ENCODE results near the gene ANGEL1. TPM values are rescaled to one million over a fixed set of nuclear protein-coding genes. Genes with fewer than 3 reads are reported as not detected.
A peak's percentile ranks its signal among the peaks of the same experiment; 100 is the strongest.

Gene ANGEL1
- total RNA-seq, 1 donor from 2014 or later: 15.9 TPM

DNA sequence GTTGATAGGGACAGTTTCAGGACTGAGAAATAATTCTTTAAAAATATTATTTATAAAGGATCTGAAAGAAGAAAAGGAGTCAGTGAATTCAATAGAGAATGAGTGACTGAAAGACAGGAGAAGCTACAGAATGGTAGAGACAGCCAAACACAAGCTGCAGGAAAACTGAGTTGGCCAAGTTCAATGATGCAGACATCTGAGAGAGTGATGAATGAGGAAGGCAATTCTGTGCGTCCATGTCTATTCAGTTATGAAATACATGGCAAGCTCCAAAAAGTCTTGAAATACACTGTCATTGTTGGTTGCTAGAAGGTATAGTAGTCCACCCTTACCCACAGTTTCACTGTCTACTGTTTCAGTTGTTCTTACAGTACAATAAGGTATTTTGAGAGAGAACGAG, 20.3 kb upstream of the ANGEL1 start:
- DNase-seq (ENCODE audit: low spot score): no peak
- Mint-ChIP-seq H3K4me3 (ENCODE audit: low read depth) (no peak overlapping the region), H3K27ac (no peak overlapping the region), H3K9me3 (no peaks in the 10 kb centered on the region), H3K27me3 (ENCODE audit: low read depth) (peaks cover 13% of the 10 kb centered on the region), H3K36me3 (ENCODE audit: low read depth) (no peaks in the 10 kb centered on the region), H3K4me1 (ENCODE audit: low read depth) (no peaks in the 10 kb centered on the region)
- intact Hi-C loops (cut with micrococcal nuclease): no loop called here

DNA sequence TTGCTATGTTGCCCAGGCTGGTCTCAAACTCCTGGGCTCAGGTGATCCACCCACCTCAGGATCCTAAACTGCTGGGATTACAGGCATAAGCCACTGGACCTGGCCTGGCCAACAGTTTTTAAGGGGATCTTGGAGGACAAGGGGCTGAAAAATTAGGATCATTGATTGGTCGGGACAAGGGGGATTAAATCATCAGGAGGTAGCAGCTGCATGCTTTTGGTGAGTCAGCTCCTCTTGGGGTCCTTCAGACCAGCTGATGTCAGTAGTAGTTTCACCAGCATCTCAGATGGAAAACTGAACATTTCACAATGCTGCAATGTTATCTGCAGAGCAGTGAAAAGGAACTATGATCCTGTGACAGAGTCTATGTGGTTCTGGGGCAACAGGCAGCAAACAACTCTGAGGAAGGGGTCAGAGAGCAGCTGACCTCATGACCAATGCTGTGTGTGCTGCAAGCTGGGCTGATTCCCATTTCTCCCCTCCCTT, 19.9 kb upstream of the ANGEL1 start:
- H3K9me3 Mint-ChIP-seq: no peaks in the 10 kb centered on the region
- peaks cover 10% of the 10 kb centered on the region for H3K27me3 Mint-ChIP-seq (ENCODE audit: low read depth)
- H3K27ac Mint-ChIP-seq: no peak overlapping the region
- no peak overlapping the region for H3K4me3 Mint-ChIP-seq (ENCODE audit: low read depth)
- H3K4me1 Mint-ChIP-seq (ENCODE audit: low read depth): no peaks in the 10 kb centered on the region
- DNase-seq (ENCODE audit: low spot score): no peak
- no peaks in the 10 kb centered on the region for H3K36me3 Mint-ChIP-seq (ENCODE audit: low read depth)
- intact Hi-C loops (cut with micrococcal nuclease): no loop called here

DNA sequence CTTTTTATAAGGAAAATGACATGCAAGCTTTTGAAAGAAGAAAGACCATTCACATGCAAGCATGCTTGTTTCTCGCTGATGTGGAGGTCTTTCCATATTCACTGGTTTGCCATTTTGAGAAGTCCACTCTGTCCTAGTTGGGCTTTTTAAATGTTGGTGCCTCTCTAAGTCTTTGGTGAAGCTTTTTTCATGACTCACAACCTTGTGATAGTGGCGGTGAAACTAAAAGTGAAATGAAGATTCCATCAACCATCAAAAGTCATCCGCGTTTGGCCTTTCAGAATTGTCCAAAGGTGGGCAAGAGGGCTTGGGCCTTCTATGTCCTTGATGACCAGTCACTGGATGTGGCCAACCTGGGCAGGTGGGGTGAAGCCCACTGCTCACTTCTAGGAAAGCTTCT, 17.9 kb upstream of the ANGEL1 start:
- no peak overlapping the region for H3K27ac Mint-ChIP-seq
- peaks cover 9% of the 10 kb centered on the region for H3K27me3 Mint-ChIP-seq (ENCODE audit: low read depth)
- H3K4me1 Mint-ChIP-seq (ENCODE audit: low read depth): no peaks in the 10 kb centered on the region
- no peaks in the 10 kb centered on the region for H3K9me3 Mint-ChIP-seq
- H3K36me3 Mint-ChIP-seq (ENCODE audit: low read depth): no peaks in the 10 kb centered on the region
- no peak for DNase-seq (ENCODE audit: low spot score)
- intact Hi-C loops (cut with micrococcal nuclease): no loop called here
- H3K4me3 Mint-ChIP-seq (ENCODE audit: low read depth): no peak overlapping the region

GRCh38 chr14:76829650-76830421, 17.2 kb upstream of the ANGEL1 start:
- no peaks in the 10 kb centered on the region for H3K9me3 Mint-ChIP-seq
- DNase-seq (ENCODE audit: low spot score): no peak
- intact Hi-C loops (cut with micrococcal nuclease): no loop called here
- peaks cover 12% of the 10 kb centered on the region for H3K27me3 Mint-ChIP-seq (ENCODE audit: low read depth)
- no peak overlapping the region for H3K4me3 Mint-ChIP-seq (ENCODE audit: low read depth)
- H3K4me1 Mint-ChIP-seq (ENCODE audit: low read depth): no peaks in the 10 kb centered on the region
- no peaks in the 10 kb centered on the region for H3K36me3 Mint-ChIP-seq (ENCODE audit: low read depth)
- H3K27ac Mint-ChIP-seq: no peak overlapping the region

DNA sequence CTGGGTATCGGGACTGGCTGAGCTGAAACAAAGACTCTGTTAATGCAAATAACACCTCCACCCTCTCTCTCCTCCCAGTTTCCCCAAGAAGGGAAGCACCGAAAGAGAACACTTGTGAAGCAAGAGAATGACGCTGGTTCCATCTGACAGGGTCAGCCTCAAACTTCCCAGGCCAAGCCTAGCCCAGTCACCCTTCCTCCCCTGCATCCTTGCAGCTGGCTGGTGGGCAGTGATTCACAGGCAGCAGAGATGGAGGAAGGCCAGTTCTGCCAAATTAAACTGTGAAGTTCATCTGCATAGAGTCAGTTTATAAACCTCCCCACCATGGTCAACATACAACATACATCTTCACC, 16.3 kb upstream of the ANGEL1 start:
- no peaks in the 10 kb centered on the region for H3K4me1 Mint-ChIP-seq (ENCODE audit: low read depth)
- no peak overlapping the region for H3K4me3 Mint-ChIP-seq (ENCODE audit: low read depth)
- no peaks in the 10 kb centered on the region for H3K9me3 Mint-ChIP-seq
- intact Hi-C loops (cut with micrococcal nuclease): no loop called here
- DNase-seq (ENCODE audit: low spot score): no peak
- peaks cover 9% of the 10 kb centered on the region for H3K27me3 Mint-ChIP-seq (ENCODE audit: low read depth)
- no peaks in the 10 kb centered on the region for H3K36me3 Mint-ChIP-seq (ENCODE audit: low read depth)
- H3K27ac Mint-ChIP-seq: no peak overlapping the region

GRCh38 chr14:76828339-76829012, 15.8 kb upstream of the ANGEL1 start:
- no peaks in the 10 kb centered on the region for H3K4me1 Mint-ChIP-seq (ENCODE audit: low read depth)
- H3K27me3 Mint-ChIP-seq (ENCODE audit: low read depth): peaks cover 8% of the 10 kb centered on the region
- H3K36me3 Mint-ChIP-seq (ENCODE audit: low read depth): no peaks in the 10 kb centered on the region
- H3K4me3 Mint-ChIP-seq (ENCODE audit: low read depth): no peak overlapping the region
- intact Hi-C loops (cut with micrococcal nuclease): no loop called here
- no peak for DNase-seq (ENCODE audit: low spot score)
- H3K27ac Mint-ChIP-seq: no peak overlapping the region
- H3K9me3 Mint-ChIP-seq: no peaks in the 10 kb centered on the region

GRCh38 chr14:76827696-76828296, 15.1 kb upstream of the ANGEL1 start:
- intact Hi-C loops (cut with micrococcal nuclease): no loop called here
- Mint-ChIP-seq H3K27me3 (ENCODE audit: low read depth) (peaks cover 9% of the 10 kb centered on the region), H3K36me3 (ENCODE audit: low read depth) (no peaks in the 10 kb centered on the region), H3K9me3 (no peaks in the 10 kb centered on the region), H3K4me3 (ENCODE audit: low read depth) (no peak overlapping the region), H3K4me1 (ENCODE audit: low read depth) (no peaks in the 10 kb centered on the region), H3K27ac (no peak overlapping the region)
- no peak for DNase-seq (ENCODE audit: low spot score)

DNA sequence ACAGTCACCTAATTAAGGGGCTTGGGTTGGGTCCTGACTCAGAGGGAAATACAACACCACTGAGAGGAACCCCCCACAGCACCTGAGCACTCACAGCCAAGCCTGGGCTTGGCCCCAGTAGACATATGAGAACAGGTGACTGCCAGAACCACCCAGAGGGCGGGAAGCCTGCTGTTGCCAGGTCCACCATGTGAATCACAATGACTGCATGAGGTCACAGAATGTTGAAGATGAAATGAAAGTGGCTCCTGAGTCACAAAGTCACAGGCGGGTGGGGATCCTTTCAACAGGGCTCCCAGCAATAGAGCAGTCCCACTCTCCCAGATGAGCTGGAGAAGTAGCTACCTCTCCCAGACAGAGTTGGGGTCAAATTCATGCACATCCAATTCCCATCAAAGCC, 13.4 kb upstream of the ANGEL1 start, which contains the start of gene LRRC74A:
Gene LRRC74A, plus strand, starts transcription at position 287 of the 400 bp plus-strand sequence. CDS start 290 bp downstream, outside the sequence.
- Mint-ChIP-seq H3K4me3 (ENCODE audit: low read depth) (no peak within 1 kb of the TSS), H3K27me3 (ENCODE audit: low read depth) (peaks cover 9% of the 10 kb centered on the region), H3K27ac (no peak within 1 kb of the TSS), H3K36me3 (ENCODE audit: low read depth) (no peaks in the 10 kb centered on the region), H3K4me1 (ENCODE audit: low read depth) (no peaks in the 10 kb centered on the region), H3K9me3 (no peaks in the 10 kb centered on the region)
- DNase-seq (ENCODE audit: low spot score): no peak
- intact Hi-C loops (cut with micrococcal nuclease): no loop called here

DNA sequence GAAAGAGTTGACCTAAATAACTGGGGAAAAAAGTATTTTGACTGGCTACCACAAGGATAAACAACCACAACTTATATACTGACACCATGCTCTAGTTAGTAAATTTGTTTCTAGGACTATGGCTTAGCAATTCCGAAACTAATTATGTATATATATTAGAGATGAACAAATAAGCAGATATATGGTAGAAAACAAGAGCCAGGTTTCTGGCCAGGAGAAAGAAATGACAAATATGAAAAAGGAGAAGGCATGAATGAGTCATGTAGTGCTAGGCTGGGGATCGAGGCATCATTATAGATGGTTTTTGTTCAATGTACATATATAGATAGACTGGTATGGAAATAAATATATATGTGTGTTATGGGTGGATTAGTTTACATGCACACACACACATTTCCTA, 8.0 kb upstream of the ANGEL1 start:
- intact Hi-C loops (cut with micrococcal nuclease): no loop called here
- peaks cover 15% of the 10 kb centered on the region for H3K27me3 Mint-ChIP-seq (ENCODE audit: low read depth)
- no peak overlapping the region for H3K4me3 Mint-ChIP-seq (ENCODE audit: low read depth)
- no peak overlapping the region for H3K27ac Mint-ChIP-seq
- H3K4me1 Mint-ChIP-seq (ENCODE audit: low read depth): no peaks in the 10 kb centered on the region
- H3K9me3 Mint-ChIP-seq: no peaks in the 10 kb centered on the region
- no peak for DNase-seq (ENCODE audit: low spot score)
- no peaks in the 10 kb centered on the region for H3K36me3 Mint-ChIP-seq (ENCODE audit: low read depth)

DNA sequence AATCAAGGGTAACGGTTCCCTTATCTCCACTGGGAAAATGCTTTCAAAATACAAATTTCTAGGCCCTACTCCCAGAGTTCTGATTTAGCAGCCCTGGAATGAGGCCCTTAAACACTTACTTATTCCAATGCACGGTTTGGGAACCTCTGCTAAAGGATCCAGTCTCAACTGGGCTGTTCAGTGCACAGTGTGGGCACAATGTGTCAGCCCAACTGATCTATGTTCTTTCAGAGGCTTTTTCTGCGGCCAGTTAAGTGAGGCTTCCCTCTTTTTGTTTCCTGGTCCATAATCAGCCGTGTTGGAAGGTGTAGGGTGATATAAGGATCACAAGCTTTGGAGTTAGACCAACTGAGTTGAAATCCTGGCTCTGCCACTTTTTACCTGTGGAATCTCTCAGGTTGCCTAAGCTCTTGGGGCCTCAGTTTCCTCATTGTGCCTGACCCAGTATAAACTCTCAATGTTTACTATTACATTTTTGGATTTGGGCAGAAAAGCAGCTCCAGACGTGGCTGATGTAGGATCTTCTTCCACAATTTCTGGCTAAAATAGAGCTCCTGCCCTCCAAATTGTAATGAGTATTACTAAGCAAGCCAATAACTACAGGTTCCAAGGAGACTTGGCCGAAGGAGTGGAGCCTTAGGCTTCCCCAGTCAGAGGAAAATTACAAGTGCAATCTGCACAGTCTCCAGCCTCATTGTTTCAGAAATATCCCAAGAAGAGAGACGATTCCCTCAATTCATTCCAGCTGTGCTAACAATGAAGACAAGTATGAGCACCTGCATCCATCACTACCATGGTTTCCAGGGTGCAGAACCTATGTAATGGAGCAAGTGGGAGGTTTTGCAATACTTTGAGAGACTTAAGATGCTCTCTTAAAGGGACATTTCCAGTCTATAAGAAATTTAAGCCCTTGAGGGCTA, 2.3 kb upstream of the ANGEL1 start:
- Mint-ChIP-seq H3K27me3 (ENCODE audit: low read depth) (peaks cover 2% of the 10 kb centered on the region), H3K4me3 (ENCODE audit: low read depth) (no peak overlapping the region), H3K36me3 (ENCODE audit: low read depth) (no peaks in the 10 kb centered on the region), H3K4me1 (ENCODE audit: low read depth) (peaks cover 19% of the 10 kb centered on the region), H3K9me3 (no peaks in the 10 kb centered on the region), H3K27ac (no peak overlapping the region)
- intact Hi-C loops (cut with micrococcal nuclease): loop anchor here (5.0 kb wide), 1 partner anchor 48 kb away; no protein-coding TSS in a partner anchor
- DNase-seq (ENCODE audit: low spot score): no peak

GRCh38 chr14:76812093-76812421, 625 bp downstream of the ANGEL1 start:
- H3K36me3 Mint-ChIP-seq (ENCODE audit: low read depth): peaks cover 9% of the 10 kb centered on the region
- H3K9me3 Mint-ChIP-seq: no peaks in the 10 kb centered on the region
- peaks cover 21% of the 10 kb centered on the region for H3K4me1 Mint-ChIP-seq (ENCODE audit: low read depth)
- peak overlapping the region; percentile 86 for H3K27ac Mint-ChIP-seq
- intact Hi-C loops (cut with micrococcal nuclease): loop anchor here (5.0 kb wide), 1 partner anchor 45 kb away; no protein-coding TSS in a partner anchor
- H3K4me3 Mint-ChIP-seq (ENCODE audit: low read depth): peak overlapping the region; percentile 93
- DNase-seq (ENCODE audit: low spot score): no peak
- no peaks in the 10 kb centered on the region for H3K27me3 Mint-ChIP-seq (ENCODE audit: low read depth)

- peak overlapping the region; percentile 86 for H3K27ac Mint-ChIP-seq
- peaks cover 21% of the 10 kb centered on the region for H3K4me1 Mint-ChIP-seq (ENCODE audit: low read depth)
- intact Hi-C loops (cut with micrococcal nuclease): loop anchor here (1.0 to 5.0 kb wide), 3 partner anchors 29 to 101 kb away; no protein-coding TSS in a partner anchor
- H3K27me3 Mint-ChIP-seq (ENCODE audit: low read depth): no peaks in the 10 kb centered on the region
- H3K9me3 Mint-ChIP-seq: no peaks in the 10 kb centered on the region
- H3K4me3 Mint-ChIP-seq (ENCODE audit: low read depth): peak overlapping the region; percentile 93
- no peak for DNase-seq (ENCODE audit: low spot score)
- H3K36me3 Mint-ChIP-seq (ENCODE audit: low read depth): peaks cover 9% of the 10 kb centered on the region
Measured at GRCh38 chr14:76811561-76811960, 1.1 kb downstream of the ANGEL1 start.
